SK-N-SH (cell line): Measurements from ENCODE around the gene PTCD2.

Experiments
- EZH2phosphoT487 ChIP-seq: fragments of 200-600 bp; sonication (generic); IDR thresholded peaks from 2 replicates; pipeline ENCODE4 v1.6.1; 2017; ENCODE audit warnings: low read depth, mixed run types, mild to moderate bottlenecking, antibody characterized with exemption, moderate library complexity, borderline replicate concordance
- JUND ChIP-seq: IDR thresholded peaks from 2 replicates; pipeline ENCODE4 v1.4.0; 2012
- NRF1 ChIP-seq: IDR thresholded peaks from 2 replicates; pipeline ENCODE4 v1.6.1; 2012; ENCODE audit warnings: low read depth, mild to moderate bottlenecking, low read length
- POLR2AphosphoS5 ChIP-seq: IDR thresholded peaks from 2 replicates; pipeline ENCODE4 v1.6.1; 2012; ENCODE audit warnings: low read depth, low read length
- RCOR1 ChIP-seq: fragments of 150-350 bp; IDR thresholded peaks from 2 replicates; pipeline ENCODE4 v1.6.1; 2017; ENCODE audit warnings: antibody characterized with exemption, low read length
- TF ChIP-seq, protein P1 (sequence below): fragments of 200-600 bp; sonication (generic); IDR thresholded peaks from 2 replicates; pipeline ENCODE4 v1.6.1; 2017; ENCODE audit warnings: antibody characterized with exemption, mild to moderate bottlenecking, moderate library complexity
- TF ChIP-seq, protein P2 (sequence below): IDR thresholded peaks from 2 replicates; pipeline ENCODE4 v1.4.0; 2012; ENCODE audit warnings: low read depth, borderline replicate concordance

DNA sequence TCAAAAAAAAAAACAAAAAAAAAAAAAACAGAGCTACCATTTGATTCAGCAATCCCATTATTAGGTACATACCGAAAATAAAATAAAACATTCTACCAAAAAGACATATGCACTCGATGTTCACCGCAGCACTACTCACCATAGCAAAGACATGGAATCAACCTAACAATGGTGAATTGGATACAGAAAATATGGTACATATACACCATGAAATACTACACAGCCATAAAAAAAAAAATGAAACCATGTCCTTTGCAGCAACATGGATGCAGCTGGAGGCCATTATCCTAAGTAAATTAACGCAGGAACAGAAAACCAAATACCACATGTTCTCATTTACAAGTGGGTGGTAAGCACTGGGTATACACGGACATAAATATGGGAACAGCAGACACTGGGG is 21.5 kb upstream of the PTCD2 start:
- TF ChIP-seq, protein P1, sequence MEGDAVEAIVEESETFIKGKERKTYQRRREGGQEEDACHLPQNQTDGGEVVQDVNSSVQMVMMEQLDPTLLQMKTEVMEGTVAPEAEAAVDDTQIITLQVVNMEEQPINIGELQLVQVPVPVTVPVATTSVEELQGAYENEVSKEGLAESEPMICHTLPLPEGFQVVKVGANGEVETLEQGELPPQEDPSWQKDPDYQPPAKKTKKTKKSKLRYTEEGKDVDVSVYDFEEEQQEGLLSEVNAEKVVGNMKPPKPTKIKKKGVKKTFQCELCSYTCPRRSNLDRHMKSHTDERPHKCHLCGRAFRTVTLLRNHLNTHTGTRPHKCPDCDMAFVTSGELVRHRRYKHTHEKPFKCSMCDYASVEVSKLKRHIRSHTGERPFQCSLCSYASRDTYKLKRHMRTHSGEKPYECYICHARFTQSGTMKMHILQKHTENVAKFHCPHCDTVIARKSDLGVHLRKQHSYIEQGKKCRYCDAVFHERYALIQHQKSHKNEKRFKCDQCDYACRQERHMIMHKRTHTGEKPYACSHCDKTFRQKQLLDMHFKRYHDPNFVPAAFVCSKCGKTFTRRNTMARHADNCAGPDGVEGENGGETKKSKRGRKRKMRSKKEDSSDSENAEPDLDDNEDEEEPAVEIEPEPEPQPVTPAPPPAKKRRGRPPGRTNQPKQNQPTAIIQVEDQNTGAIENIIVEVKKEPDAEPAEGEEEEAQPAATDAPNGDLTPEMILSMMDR: no peak
- TF ChIP-seq POLR2AphosphoS5 (no peak), EZH2phosphoT487 (no peak), RCOR1 (no peak), NRF1 (no peak), JUND (no peak)
- TF ChIP-seq, protein P2, sequence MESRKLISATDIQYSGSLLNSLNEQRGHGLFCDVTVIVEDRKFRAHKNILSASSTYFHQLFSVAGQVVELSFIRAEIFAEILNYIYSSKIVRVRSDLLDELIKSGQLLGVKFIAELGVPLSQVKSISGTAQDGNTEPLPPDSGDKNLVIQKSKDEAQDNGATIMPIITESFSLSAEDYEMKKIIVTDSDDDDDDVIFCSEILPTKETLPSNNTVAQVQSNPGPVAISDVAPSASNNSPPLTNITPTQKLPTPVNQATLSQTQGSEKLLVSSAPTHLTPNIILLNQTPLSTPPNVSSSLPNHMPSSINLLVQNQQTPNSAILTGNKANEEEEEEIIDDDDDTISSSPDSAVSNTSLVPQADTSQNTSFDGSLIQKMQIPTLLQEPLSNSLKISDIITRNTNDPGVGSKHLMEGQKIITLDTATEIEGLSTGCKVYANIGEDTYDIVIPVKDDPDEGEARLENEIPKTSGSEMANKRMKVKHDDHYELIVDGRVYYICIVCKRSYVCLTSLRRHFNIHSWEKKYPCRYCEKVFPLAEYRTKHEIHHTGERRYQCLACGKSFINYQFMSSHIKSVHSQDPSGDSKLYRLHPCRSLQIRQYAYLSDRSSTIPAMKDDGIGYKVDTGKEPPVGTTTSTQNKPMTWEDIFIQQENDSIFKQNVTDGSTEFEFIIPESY: no peak
